RWPE1 (cell line): ENCODE measurements around the gene C1QC.
"Not testable (repeated sequence)": the region's sequence is repeated elsewhere in the genome, so short reads cannot be mapped to it uniquely, and the experiment has no call there.

Experiments used
- CTCF ChIA-PET: fragments of 350-600 bp; sonication (Branson Sonifier 250); formaldehyde crosslinking; extraction: SDS; loops from one replicate; lab custom pipeline; 2021; lab: Yijun Ruan, JAX
- POLR2A ChIA-PET: fragments of 400-600 bp; formaldehyde crosslinking; extraction: SDS; loops from one replicate; lab custom pipeline; 2020; ENCODE audit warnings: antibody characterized with exemption; ENCODE audit not compliant: low non-redundant PET; lab: Yijun Ruan, JAX
- DNase-seq: peaks from one replicate; pipeline ENCODE4 v3.0.0; 2012; ENCODE audit warnings: low spot score
- H3K27ac ChIP-seq: fragments of 450-650 bp; 2 replicates; pipeline ENCODE4 v1.5.1; 2017
- CTCF ChIP-seq: fragments of 450-650 bp; conservative IDR thresholded peaks from 2 replicates; pipeline ENCODE4 v1.5.1; 2017; ENCODE audit warnings: low read depth, mild to moderate bottlenecking

Gene C1QC

GRCh38 chr1:22660716-22661241 is 17.3 kb downstream of the C1QC start:
- H3K27ac ChIP-seq, result no peak overlapping the region
- TF ChIP-seq CTCF, result no peak
- ChIA-PET POLR2A (no interaction called here), CTCF (no interaction called here)
- no peak for DNase-seq

DNA sequence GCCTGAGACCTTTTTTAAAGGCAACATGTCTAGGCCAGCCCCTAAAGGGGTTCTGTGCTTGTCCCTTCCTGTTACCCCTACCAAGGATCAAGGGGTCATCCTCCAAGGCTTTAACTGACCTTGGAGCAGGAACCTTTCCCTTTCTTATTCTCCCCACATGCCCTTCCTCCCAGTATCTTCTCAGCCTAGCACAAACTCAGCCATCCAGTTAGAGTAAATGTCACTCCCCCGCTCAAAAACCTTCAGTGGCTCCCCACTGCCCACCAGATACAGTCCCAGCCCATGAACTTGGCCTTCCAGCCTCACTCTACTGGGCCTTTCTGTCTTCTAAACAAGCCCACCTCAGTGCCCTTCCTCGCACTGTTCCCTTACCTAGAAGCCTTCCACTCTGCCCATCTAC is 18.4 kb downstream of the C1QC start:
- no peak overlapping the region for H3K27ac ChIP-seq
- POLR2A ChIA-PET, result no interaction called here
- CTCF ChIA-PET, result no interaction called here
- no peak for TF ChIP-seq CTCF
- no peak for DNase-seq

GRCh38 chr1:22662318-22662717 is 18.9 kb downstream of the C1QC start:
- POLR2A ChIA-PET, result no interaction called here
- peak; percentile 27 for DNase-seq
- CTCF ChIA-PET, result interaction anchor here (0.7 kb wide), 1 partner anchor 169 kb away, joined by 3 read pairs; no protein-coding TSS in a partner anchor
- H3K27ac ChIP-seq, result no peak overlapping the region
- no peak for TF ChIP-seq CTCF

GRCh38 chr1:22662986-22663408 is 19.6 kb downstream of the C1QC start:
- DNase-seq, result no peak
- no peak for TF ChIP-seq CTCF
- no peak overlapping the region for H3K27ac ChIP-seq
- ChIA-PET CTCF (interaction anchor here (0.7 kb wide), 1 partner anchor 168 kb away, joined by 3 read pairs; no protein-coding TSS in a partner anchor), POLR2A (no interaction called here)

GRCh38 chr1:22665752-22666151 is 22.3 kb downstream of the C1QC start:
- ChIA-PET POLR2A (no interaction called here), CTCF (interaction anchor here (0.7 kb wide), 1 partner anchor 250 kb away, joined by 3 read pairs; no protein-coding TSS in a partner anchor)
- DNase-seq, result peak; percentile 37
- TF ChIP-seq CTCF, result 0 out of 2 replicates have a peak, but pooled peaks have one; percentile 9
- no peak overlapping the region for H3K27ac ChIP-seq

- no peak for TF ChIP-seq CTCF
- ChIA-PET CTCF (interaction anchor here (0.7 kb wide), 1 partner anchor 519 kb away, joined by 4 read pairs; no protein-coding TSS in a partner anchor), POLR2A (no interaction called here)
- no peak for DNase-seq
- no peak overlapping the region for H3K27ac ChIP-seq
Measured at GRCh38 chr1:22666412-22666811, 23.0 kb downstream of the C1QC start.

DNA sequence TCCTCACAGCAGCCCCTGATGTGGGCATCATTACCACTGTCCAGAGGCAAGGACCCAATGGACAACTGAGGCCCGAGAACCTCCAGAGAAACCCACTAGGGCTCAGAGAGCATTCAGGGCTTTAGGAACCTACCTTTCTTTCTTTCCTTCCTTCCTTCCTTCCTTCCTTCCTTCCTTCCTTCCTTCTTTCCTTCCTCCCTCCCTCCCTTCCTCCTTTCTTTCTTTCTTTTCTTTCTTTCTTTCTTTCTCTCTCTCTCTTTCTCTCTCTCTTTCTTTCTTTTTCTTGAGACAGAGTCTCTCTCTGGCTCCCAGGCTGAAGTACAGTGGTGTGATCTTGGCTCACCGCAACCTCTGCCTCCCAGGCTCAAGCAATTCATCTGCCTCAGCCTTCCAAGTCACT is 25.4 kb downstream of the C1QC start:
- H3K27ac ChIP-seq, DNase-seq, CTCF ChIA-PET, POLR2A ChIA-PET: not testable (repeated sequence)
